ENCODE data around the gene MAD1L1. TPM values are rescaled to one million over a fixed set of nuclear protein-coding genes. Genes with fewer than 3 reads are reported as not detected.

MAD1L1 gene
- total and polyA plus RNA-seq, 2 donors (not counting 3 experiments of a cell fraction or from before 2014, with no cell fraction given) = 34.1 to 42.3 TPM

- intact Hi-C loops (cut with micrococcal nuclease) = no loop called here
- H3K4me2 ChIP-seq (ENCODE audit: insufficient read depth, low read length) = no peak overlapping the region
- CTCF ChIA-PET = no interaction called here
- H3K9me3 ChIP-seq (replicated peaks; ENCODE audit: control insufficient read depth, insufficient read depth, low read length) = no peaks in the 10 kb centered on the region
- POLR2A ChIA-PET = no interaction called here
- no peaks in the 10 kb centered on the region for H4K20me1 ChIP-seq (replicated peaks; ENCODE audit: control insufficient read depth, extremely low read depth, insufficient read depth, low read length)
- no peak overlapping the region for H3K27ac ChIP-seq (ENCODE audit: insufficient read depth, low read depth, low read length)
- BruUV-seq (replicated peaks) = no TSS peak
- H3K79me2 ChIP-seq (ENCODE audit: control insufficient read depth, insufficient read depth, low read length) = peaks cover 2% of the 10 kb centered on the region
- no peak for FAIRE-seq
- H3K9ac ChIP-seq (replicated peaks; ENCODE audit: extremely low read depth, insufficient read depth, low read length) = no peak overlapping the region
- no peaks in the 10 kb centered on the region for H3K9me1 ChIP-seq (replicated peaks; ENCODE audit: control insufficient read depth, extremely low read depth, insufficient read depth, low read length)
- no peak overlapping the region for H3K4me3 ChIP-seq (replicated peaks in 1 of 3; ENCODE audit: insufficient read depth in 1 of 3, low read depth in 1 of 3, low read length in 3 of 3)
- dilution Hi-C loops (cut with MboI; ENCODE audit: extremely low pct_ligation_motif_present, low sequenced_read_pairs) = no loop called here
- TF ChIP-seq GATA2 (IDR thresholded peaks at IDR 0.05; ENCODE audit: insufficient read depth, insufficient read length, low read depth, low read length) (no peak), FOS (IDR thresholded peaks at IDR 0.05; ENCODE audit: borderline replicate concordance, insufficient read depth, low read length) (no peak), POLR2AphosphoS5 (IDR thresholded peaks at IDR 0.05; ENCODE audit: insufficient read depth, low read depth, low read length) (no peak), EZH2 (IDR thresholded peaks at IDR 0.05; ENCODE audit: borderline replicate concordance, low read depth, low read length, severe bottlenecking) (no peak), POLR2A (IDR thresholded peaks at IDR 0.05; ENCODE audit: low read depth, low read length) (no peak), CTCF (IDR thresholded peaks at IDR 0.05; ENCODE audit: extremely low read depth in 1 of 2, insufficient read depth in 1 of 2, low read depth in 1 of 2, low read length in 2 of 2) (no peak), JUN (IDR thresholded peaks at IDR 0.05; ENCODE audit: borderline replicate concordance, insufficient read depth, insufficient read length, low read depth) (no peak), MYC (IDR thresholded peaks at IDR 0.05; ENCODE audit: low read depth, low read length) (no peak), MAX (IDR thresholded peaks at IDR 0.05; ENCODE audit: insufficient read depth, insufficient read length) (no peak)
- H3K4me1 ChIP-seq (ENCODE audit: control insufficient read depth, extremely low read depth, insufficient read depth, low read length) = no peaks in the 10 kb centered on the region
- H2AFZ ChIP-seq (ENCODE audit: low read depth, low read length) = no peak overlapping the region
- H3K36me3 ChIP-seq (ENCODE audit: control insufficient read depth in 2 of 2, extremely low read depth in 1 of 2, insufficient read depth in 2 of 2, low read length in 2 of 2) = peaks cover 8 to 35% of the 10 kb centered on the region in 2 experiments
- no peak for DNase-seq (ENCODE audit: low read depth, low spot score)
- H3K27me3 ChIP-seq (ENCODE audit: control insufficient read depth in 2 of 2, insufficient read depth in 2 of 2, low read length in 2 of 2) = no peaks in the 10 kb centered on the region
These were observed 8.2 kb downstream of the MAD1L1 start for GRCh38 chr7:2224491-2224928.
